Natural killer cell (primary cell): ENCODE results near the gene GNB3. TPM values are rescaled to one million over a fixed set of nuclear protein-coding genes. Genes with fewer than 3 reads are reported as not detected.
"Not testable (repeated sequence)": the region's sequence is repeated elsewhere in the genome, so short reads cannot be mapped to it uniquely, and the experiment has no call there.

Experiments
- ATAC-seq, 3 donors: fragments of 150-1000 bp in 2 of 3; fragments of 200-7000 bp in 1 of 3; cut with Tn5 transposase; 1 replicate in 1 of 3; 2 replicates in 2 of 3; pipeline ENCODE4 v1.10.0; 2021; ENCODE audit warnings: mild to moderate bottlenecking in 2 of 3, moderate library complexity in 2 of 3
- DNase-seq, 2 donors: peaks; one replicate each; pipeline versions ENCODE4 v3.0.0 to v3.0.0-alpha.2; 2013 to 2021; ENCODE audit warnings: mixed read lengths in 1 of 2
- H3K27ac ChIP-seq: one replicate; pipeline ENCODE4 v1.5.1; 2013; ENCODE audit warnings: mild to moderate bottlenecking, low read length
- H3K27me3 ChIP-seq: one replicate; pipeline ENCODE4 v1.6.1; 2013; ENCODE audit warnings: low read length; ENCODE audit not compliant: control insufficient read depth, insufficient read depth
- H3K36me3 ChIP-seq: one replicate; pipeline ENCODE4 v1.6.1; 2013; ENCODE audit warnings: low read length; ENCODE audit not compliant: control insufficient read depth, insufficient read depth
- H3K4me1 ChIP-seq: one replicate; pipeline ENCODE4 v1.6.1; 2013; ENCODE audit warnings: low read length; ENCODE audit not compliant: control insufficient read depth, insufficient read depth
- H3K4me3 ChIP-seq: one replicate; pipeline ENCODE4 v1.5.1; 2013; ENCODE audit warnings: low read length
- H3K9me3 ChIP-seq: one replicate; pipeline ENCODE4 v1.6.1; 2013; ENCODE audit warnings: low read length; ENCODE audit not compliant: control insufficient read depth, insufficient read depth
- H3K27ac Mint-ChIP-seq, 2 donors: one replicate each; pipeline ENCODE4 v1.8.0; 2022; ENCODE audit warnings: mild to moderate bottlenecking in 2 of 2, mixed read lengths in 2 of 2, moderate library complexity in 1 of 2
- H3K27me3 Mint-ChIP-seq, 2 donors: one replicate each; pipeline ENCODE4 v1.8.0; 2022; ENCODE audit warnings: low read depth in 2 of 2, mixed read lengths in 2 of 2
- H3K36me3 Mint-ChIP-seq: one replicate; pipeline ENCODE4 v1.8.0; 2022; ENCODE audit warnings: mixed read lengths
- H3K4me1 Mint-ChIP-seq, 2 donors: one replicate each; pipeline ENCODE4 v1.8.0; 2022; ENCODE audit warnings: mixed read lengths in 2 of 2
- H3K4me3 Mint-ChIP-seq: one replicate; pipeline ENCODE4 v1.8.0; 2022; ENCODE audit warnings: mild to moderate bottlenecking, moderate library complexity, mixed read lengths
- H3K9me3 Mint-ChIP-seq, 2 donors: one replicate each; pipeline ENCODE4 v1.8.0; 2022; ENCODE audit warnings: mixed read lengths in 2 of 2
- CTCF ChIP-seq: fragments of 200-600 bp; IDR thresholded peaks from one replicate; pipeline ENCODE4 v1.8.0; 2022; ENCODE audit warnings: antibody characterized with exemption
- WGBS: methylation state at CpG from one replicate; pipeline ENCODE4 v1.1.7; 2013; ENCODE audit warnings: missing lambda C conversion rate; ENCODE audit not compliant: insufficient coverage; 5-methylcytosine and 5-hydroxymethylcytosine counted together
- intact Hi-C: fragments of 100-400 bp; cut with micrococcal nuclease; formaldehyde crosslinking; loops from one replicate; pipeline ENCODE4 v1.14.2; 2022
- total RNA-seq, 4 donors: library from RNA; stranded (reverse); fragments of 120-200 nt in 1 of 4; gene quantifications; one replicate each; pipeline versions ENCODE4 v1.2.3 to v1.2.4, GENCODE V29; 2013 to 2022

The GNB3 gene
- total RNA-seq, 3 donors from 2014 or later (not counting 1 experiment from before 2014, with no cell fraction given), result not detected

GRCh38 chr12:6887460-6887859 is 46.7 kb downstream of the GNB3 start:
- DNase-seq (no peak), ATAC-seq (no peak)
- H3K4me1 Mint-ChIP-seq, result peaks cover 11 to 15% of the 10 kb centered on the region in 2 donors
- Histone ChIP-seq H3K27me3 (no peaks in the 10 kb centered on the region), H3K4me1 (peaks cover 14% of the 10 kb centered on the region), H3K9me3 (no peaks in the 10 kb centered on the region), H3K4me3 (no peak overlapping the region), H3K27ac (no peak overlapping the region), H3K36me3 (peaks cover 2% of the 10 kb centered on the region)
- no peak overlapping the region for H3K4me3 Mint-ChIP-seq
- 92% methylated on average over 7 of the region's 8 CpGs for WGBS
- no peaks in the 10 kb centered on the region for H3K36me3 Mint-ChIP-seq
- no peaks in the 10 kb centered on the region for H3K27me3 Mint-ChIP-seq
- no peaks in the 10 kb centered on the region for H3K9me3 Mint-ChIP-seq
- no peak for TF ChIP-seq CTCF
- H3K27ac Mint-ChIP-seq, result no peak overlapping the region
- intact Hi-C loops, result no loop called here

GRCh38 chr12:6888360-6888759 is 47.6 kb downstream of the GNB3 start:
- intact Hi-C loops, result no loop called here
- no peaks in the 10 kb centered on the region for H3K27me3 ChIP-seq
- Mint-ChIP-seq H3K36me3 (no peaks in the 10 kb centered on the region), H3K27me3 (no peaks in the 10 kb centered on the region), H3K27ac (no peak overlapping the region), H3K9me3 (no peaks in the 10 kb centered on the region), H3K4me1 (peaks cover 11 to 15% of the 10 kb centered on the region in 2 donors), H3K4me3 (no peak overlapping the region)
- H3K36me3 ChIP-seq, result peaks cover 2% of the 10 kb centered on the region
- no peaks in the 10 kb centered on the region for H3K9me3 ChIP-seq
- WGBS, result 80% methylated on average over 2 of the region's 2 CpGs
- TF ChIP-seq CTCF, result no peak
- H3K4me1 ChIP-seq, result peaks cover 14% of the 10 kb centered on the region
- H3K4me3 ChIP-seq, result no peak overlapping the region
- no peak for DNase-seq
- ATAC-seq, result no peak
- H3K27ac ChIP-seq, result no peak overlapping the region

GRCh38 chr12:6888794-6889193 is 48.1 kb downstream of the GNB3 start:
- peaks cover 11 to 15% of the 10 kb centered on the region in 2 donors for H3K4me1 Mint-ChIP-seq
- H3K9me3 ChIP-seq, H3K36me3 Mint-ChIP-seq, H3K27ac ChIP-seq, H3K27me3 ChIP-seq, H3K9me3 Mint-ChIP-seq, DNase-seq, intact Hi-C loops, H3K27ac Mint-ChIP-seq, H3K36me3 ChIP-seq, ATAC-seq, H3K4me3 ChIP-seq, H3K4me3 Mint-ChIP-seq, H3K27me3 Mint-ChIP-seq: not testable (repeated sequence)
- peaks cover 14% of the 10 kb centered on the region for H3K4me1 ChIP-seq
- WGBS, result 94% methylated on average over 4 of the region's 7 CpGs

- peak overlapping the region in 1 of 2 donors; percentile 95 for H3K27ac Mint-ChIP-seq
- intact Hi-C loops, ATAC-seq, H3K27me3 Mint-ChIP-seq, H3K36me3 ChIP-seq, H3K9me3 Mint-ChIP-seq, H3K27ac ChIP-seq, H3K27me3 ChIP-seq, H3K36me3 Mint-ChIP-seq, H3K9me3 ChIP-seq, H3K4me3 ChIP-seq: not testable (repeated sequence)
- H3K4me1 ChIP-seq, result peaks cover 14% of the 10 kb centered on the region
- 92% methylated on average over 20 of the region's 21 CpGs for WGBS
- DNase-seq, result peak in 1 of 2 donors; percentile 2
- peaks cover 11 to 15% of the 10 kb centered on the region in 2 donors for H3K4me1 Mint-ChIP-seq
- H3K4me3 Mint-ChIP-seq, result peak overlapping the region; percentile 87
Observed at GRCh38 chr12:6889775-6890573, 49.2 kb downstream of the GNB3 start.
